ENCODE measurements around the gene ASB18.

GRCh38 chr2:236291911-236292310 is 27.7 kb upstream of the ASB18 start:
- TF ChIP-seq CTCF (IDR thresholded peaks at IDR 0.05) (no peak), POLR2A (IDR thresholded peaks at IDR 0.05) (no peak)

Measured in uterus (tissue), 2 donors.